HEK293 (cell line): ENCODE data around the gene IFIT2.
A peak's percentile ranks its signal among the peaks of the same experiment; 100 is the strongest.

ENCODE experiments used
- CTCF ChIA-PET: fragments of 350-600 bp; formaldehyde crosslinking; extraction: SDS; loops from one replicate; lab custom pipeline; 2021; ENCODE audit warnings: antibody characterized with exemption; lab: Yijun Ruan, JAX
- POLR2A ChIA-PET: fragments of 300-600 bp; formaldehyde crosslinking; extraction: SDS; loops from one replicate; lab custom pipeline; 2020; ENCODE audit warnings: antibody characterized with exemption, inconsistent platforms; lab: Yijun Ruan, JAX
- H3K27ac ChIP-seq: fragments of 200-500 bp; sonication (Bioruptor generic); 2 replicates; pipeline ENCODE4 v1.5.1; 2014; ENCODE audit warnings: low read depth, low read length, control low read depth, inconsistent platforms; ENCODE audit errors: extremely low read depth
- H3K36me3 ChIP-seq, 2 experiments: fragments of 200-500 bp in 1 of 2; sonication (Bioruptor generic) in 1 of 2; 1 replicate in 1 of 2; 2 replicates in 1 of 2; pipeline ENCODE4 v1.5.1; 2014 to 2017; ENCODE audit warnings: inconsistent platforms in 2 of 2, low read length in 2 of 2; ENCODE audit not compliant: control insufficient read depth in 2 of 2, insufficient read depth in 1 of 2
- H3K4me1 ChIP-seq: fragments of 200-500 bp; sonication (Bioruptor generic); 2 replicates; pipeline ENCODE4 v1.5.1; 2014; ENCODE audit warnings: mild to moderate bottlenecking, low read length, inconsistent platforms; ENCODE audit not compliant: control insufficient read depth, insufficient read depth
- H3K4me3 ChIP-seq: 2 replicates; pipeline ENCODE4 v1.5.1; 2011; ENCODE audit warnings: low read depth, mild to moderate bottlenecking, control low read depth, low read length, moderate library complexity
- H3K9me3 ChIP-seq: fragments of 200-500 bp; sonication (Bioruptor generic); 2 replicates; pipeline ENCODE4 v1.5.1; 2014; ENCODE audit warnings: low read depth, low read length, inconsistent platforms; ENCODE audit not compliant: control insufficient read depth, insufficient read depth
- GLIS1 ChIP-seq: fragments of 450-650 bp; formaldehyde crosslinking; IDR thresholded peaks from 2 replicates; pipeline ENCODE4 v1.5.1; 2016; ENCODE audit warnings: missing biosample characterization, missing genetic modification characterization
- IKZF3 ChIP-seq: fragments of 450-650 bp; IDR thresholded peaks from 2 replicates; pipeline ENCODE4 v1.5.0; 2018; ENCODE audit warnings: missing biosample characterization, mild to moderate bottlenecking, missing genetic modification characterization, moderate library complexity
- KLF10 ChIP-seq: fragments of 450-650 bp; IDR thresholded peaks from 2 replicates; pipeline ENCODE4 v1.5.1; 2018; ENCODE audit warnings: missing biosample characterization, mild to moderate bottlenecking, missing genetic modification characterization
- KLF7 ChIP-seq: fragments of 450-650 bp; formaldehyde crosslinking; IDR thresholded peaks from 2 replicates; pipeline ENCODE4 v1.5.1; 2016; ENCODE audit warnings: missing biosample characterization, missing genetic modification characterization, borderline replicate concordance
- MZF1 ChIP-seq: fragments of 450-650 bp; formaldehyde crosslinking; IDR thresholded peaks from 2 replicates; pipeline ENCODE4 v1.5.1; 2017; ENCODE audit warnings: missing biosample characterization, missing genetic modification characterization, borderline replicate concordance
- PRDM1 ChIP-seq: fragments of 450-650 bp; formaldehyde crosslinking; IDR thresholded peaks from 2 replicates; pipeline ENCODE4; 2016; ENCODE audit warnings: missing biosample characterization, missing genetic modification characterization
- PRDM10 ChIP-seq: fragments of 450-650 bp; formaldehyde crosslinking; IDR thresholded peaks from 2 replicates; pipeline ENCODE4 v1.5.1; 2016; ENCODE audit warnings: missing biosample characterization, missing genetic modification characterization
- TRIM28 ChIP-seq: IDR thresholded peaks from 2 replicates; pipeline ENCODE4 v1.6.1; 2011; ENCODE audit warnings: low read length, control low read depth, borderline replicate concordance
- ZBTB11 ChIP-seq: fragments of 450-650 bp; formaldehyde crosslinking; conservative IDR thresholded peaks from 2 replicates; pipeline ENCODE4 v1.5.1; 2016; ENCODE audit warnings: low read depth, missing biosample characterization, missing genetic modification characterization
- ZBTB20 ChIP-seq: fragments of 450-650 bp; formaldehyde crosslinking; IDR thresholded peaks from 2 replicates; pipeline ENCODE4 v1.5.1; 2016; ENCODE audit warnings: missing biosample characterization, missing genetic modification characterization
- ZBTB44 ChIP-seq: fragments of 450-650 bp; IDR thresholded peaks from 2 replicates; pipeline ENCODE4 v1.5.1; 2018; ENCODE audit warnings: missing biosample characterization, mild to moderate bottlenecking, missing genetic modification characterization
- ZBTB49 ChIP-seq: fragments of 450-650 bp; formaldehyde crosslinking; IDR thresholded peaks from 2 replicates; pipeline ENCODE4 v1.5.1; 2016; ENCODE audit warnings: missing biosample characterization, missing genetic modification characterization, low read depth
- ZFP3 ChIP-seq: fragments of 450-650 bp; formaldehyde crosslinking; IDR thresholded peaks from 2 replicates; pipeline ENCODE4 v1.5.1; 2016; ENCODE audit warnings: low read depth, missing biosample characterization, missing genetic modification characterization
- ZFP37 ChIP-seq: fragments of 450-650 bp; formaldehyde crosslinking; IDR thresholded peaks from 2 replicates; pipeline ENCODE4 v1.5.1; 2016; ENCODE audit warnings: missing biosample characterization, missing genetic modification characterization
- ZIC2 ChIP-seq: fragments of 450-650 bp; formaldehyde crosslinking; IDR thresholded peaks from 2 replicates; pipeline ENCODE4 v1.5.1; 2016; ENCODE audit warnings: missing biosample characterization, missing genetic modification characterization
- ZNF155 ChIP-seq: fragments of 450-650 bp; formaldehyde crosslinking; IDR thresholded peaks from 2 replicates; pipeline ENCODE4 v1.5.1; 2016; ENCODE audit warnings: missing biosample characterization, missing genetic modification characterization
- ZNF202 ChIP-seq: fragments of 450-650 bp; formaldehyde crosslinking; IDR thresholded peaks from 2 replicates; pipeline ENCODE4 v1.5.1; 2016; ENCODE audit warnings: missing biosample characterization, missing genetic modification characterization, borderline replicate concordance
- ZNF366 ChIP-seq: fragments of 450-650 bp; formaldehyde crosslinking; conservative IDR thresholded peaks from 2 replicates; pipeline ENCODE4 v1.5.1; 2016; ENCODE audit warnings: missing biosample characterization, missing genetic modification characterization
- ZNF560 ChIP-seq: fragments of 450-650 bp; formaldehyde crosslinking; IDR thresholded peaks from 2 replicates; pipeline ENCODE4 v1.5.1; 2017; ENCODE audit warnings: missing biosample characterization, missing genetic modification characterization, borderline replicate concordance
- ZNF600 ChIP-seq: fragments of 450-650 bp; formaldehyde crosslinking; IDR thresholded peaks from 2 replicates; pipeline ENCODE4 v1.5.1; 2016; ENCODE audit warnings: missing biosample characterization, missing genetic modification characterization
- ZNF660 ChIP-seq: fragments of 450-650 bp; IDR thresholded peaks from 2 replicates; pipeline ENCODE4 v1.5.1; 2018; ENCODE audit warnings: missing biosample characterization, mild to moderate bottlenecking, missing genetic modification characterization
- TF ChIP-seq, protein P1 (sequence below): fragments of 450-650 bp; formaldehyde crosslinking; IDR thresholded peaks from 2 replicates; pipeline ENCODE4 v1.5.1; 2016; ENCODE audit warnings: missing biosample characterization, missing genetic modification characterization

The IFIT2 gene

DNA sequence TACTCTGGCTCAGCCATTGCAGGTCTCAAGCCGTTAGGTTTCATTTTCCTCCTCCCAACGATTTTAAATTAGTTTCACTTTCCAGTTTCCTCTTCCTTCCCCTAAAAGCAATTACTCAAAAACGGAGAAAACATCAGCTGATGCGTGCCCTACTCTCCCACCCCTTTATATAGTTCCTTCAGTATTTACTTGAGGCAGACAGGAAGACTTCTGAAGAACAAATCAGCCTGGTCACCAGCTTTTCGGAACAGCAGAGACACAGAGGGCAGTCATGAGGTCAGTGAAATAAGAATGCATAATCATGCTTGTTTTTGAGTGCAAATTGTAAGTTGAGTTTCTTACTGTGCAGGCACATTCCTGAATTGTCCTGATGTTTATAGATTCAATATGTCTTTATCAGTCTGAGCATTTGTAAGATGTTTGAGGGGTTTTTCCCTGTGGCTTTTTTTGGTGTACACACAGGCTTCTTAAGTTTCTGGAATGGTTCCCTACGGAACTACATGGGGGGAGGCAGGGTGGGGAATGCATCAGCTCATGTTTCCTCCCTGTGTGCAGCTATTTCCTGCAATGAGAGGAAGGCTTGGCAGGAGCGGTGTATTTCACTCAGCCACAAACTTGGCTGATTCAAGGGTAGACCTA lies 26.1 kb downstream of the IFIT2 start, which contains the start of gene IFIT3:
Gene IFIT3 (plus strand): TSS at position 195 of the 639 bp plus-strand sequence. CDS start 77 bp downstream, at position 272.
- Histone ChIP-seq H3K36me3 (no peaks in the 10 kb centered on the region), H3K27ac (peak within 1 kb of the TSS; percentile 69), H3K4me1 (no peaks in the 10 kb centered on the region), H3K9me3 (no peaks in the 10 kb centered on the region), H3K4me3 (peak within 1 kb of the TSS; percentile 33)
- ChIA-PET CTCF (interaction anchor here (0.7 to 1.0 kb wide), 2 partner anchors 24 to 41 kb away, joined by 4 read pairs; no protein-coding TSS in a partner anchor), POLR2A (interaction anchor here (0.5 kb wide), 1 partner anchor 41 kb away, joined by 3 read pairs; no protein-coding TSS in a partner anchor)
- TF ChIP-seq, protein P1, sequence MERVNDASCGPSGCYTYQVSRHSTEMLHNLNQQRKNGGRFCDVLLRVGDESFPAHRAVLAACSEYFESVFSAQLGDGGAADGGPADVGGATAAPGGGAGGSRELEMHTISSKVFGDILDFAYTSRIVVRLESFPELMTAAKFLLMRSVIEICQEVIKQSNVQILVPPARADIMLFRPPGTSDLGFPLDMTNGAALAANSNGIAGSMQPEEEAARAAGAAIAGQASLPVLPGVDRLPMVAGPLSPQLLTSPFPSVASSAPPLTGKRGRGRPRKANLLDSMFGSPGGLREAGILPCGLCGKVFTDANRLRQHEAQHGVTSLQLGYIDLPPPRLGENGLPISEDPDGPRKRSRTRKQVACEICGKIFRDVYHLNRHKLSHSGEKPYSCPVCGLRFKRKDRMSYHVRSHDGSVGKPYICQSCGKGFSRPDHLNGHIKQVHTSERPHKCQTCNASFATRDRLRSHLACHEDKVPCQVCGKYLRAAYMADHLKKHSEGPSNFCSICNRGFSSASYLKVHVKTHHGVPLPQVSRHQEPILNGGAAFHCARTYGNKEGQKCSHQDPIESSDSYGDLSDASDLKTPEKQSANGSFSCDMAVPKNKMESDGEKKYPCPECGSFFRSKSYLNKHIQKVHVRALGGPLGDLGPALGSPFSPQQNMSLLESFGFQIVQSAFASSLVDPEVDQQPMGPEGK (tag by site-specific recombination), result peak; percentile 90
- TF ChIP-seq IKZF3 (tag by site-specific recombination), result peak; percentile 35; the same call in 1 of the 2 replicates
- TF ChIP-seq TRIM28, result peak; percentile 81
- no peak for TF ChIP-seq ZNF560 (tag by site-specific recombination)
- TF ChIP-seq ZBTB44 (tag by site-specific recombination), result peak; percentile 93
- 0 out of 2 replicates have a peak, but pooled peaks have one; percentile 16 for TF ChIP-seq ZNF366
- no peak for TF ChIP-seq ZFP37
- peak; percentile 21; the same call in 1 of the 2 replicates for TF ChIP-seq ZNF660
- TF ChIP-seq PRDM10 (tag by site-specific recombination), result peak; percentile 49; the same call in 1 of the 2 replicates
- TF ChIP-seq ZNF155, result no peak
- TF ChIP-seq ZNF600 (tag by site-specific recombination), result peak; percentile 76
- TF ChIP-seq KLF10 (tag by site-specific recombination), result no peak
- no peak for TF ChIP-seq ZNF202 (tag by site-specific recombination)
- peak; percentile 14; the same call in 1 of the 2 replicates for TF ChIP-seq GLIS1 (tag by site-specific recombination)
- TF ChIP-seq ZIC2 (tag by site-specific recombination), result peak; percentile 28
- TF ChIP-seq PRDM1 (tag by site-specific recombination), result peak; percentile 55
- TF ChIP-seq ZFP3 (tag by site-specific recombination), result no peak
- no peak for TF ChIP-seq ZBTB49 (tag by site-specific recombination)
- TF ChIP-seq ZBTB20 (tag by site-specific recombination), result peak; percentile 18; the same call in 1 of the 2 replicates
- TF ChIP-seq MZF1 (tag by site-specific recombination), result peak; percentile 93
- TF ChIP-seq KLF7, result no peak
- TF ChIP-seq ZBTB11, result peak; percentile 84
